Neural cell (in vitro differentiated cells): Measurements from ENCODE around the gene LCP1.

Experiments used
- EP300 ChIP-seq: fragments of 450-650 bp; conservative IDR thresholded peaks from 2 replicates; pipeline ENCODE4 v1.6.1; 2014; ENCODE audit warnings: antibody characterized with exemption, mild to moderate bottlenecking, moderate library complexity; ENCODE audit not compliant: poor library complexity, severe bottlenecking
- POLR2AphosphoS5 ChIP-seq: IDR thresholded peaks from 2 replicates; pipeline ENCODE4 v1.6.1; 2012
- RAD21 ChIP-seq: fragments of 450-650 bp; conservative IDR thresholded peaks from 2 replicates; pipeline ENCODE4 v1.6.1; 2014; ENCODE audit warnings: antibody characterized with exemption, mild to moderate bottlenecking, moderate library complexity
- TF ChIP-seq, protein P1 (sequence below): fragments of 450-650 bp; IDR thresholded peaks from 2 replicates; pipeline ENCODE4 v1.5.1; 2014; ENCODE audit warnings: antibody characterized with exemption, mild to moderate bottlenecking, moderate library complexity; ENCODE audit not compliant: poor library complexity, severe bottlenecking
- TF ChIP-seq, protein P2 (sequence below): IDR thresholded peaks from 2 replicates; pipeline ENCODE4 v1.6.1; 2012; ENCODE audit warnings: borderline replicate concordance

DNA sequence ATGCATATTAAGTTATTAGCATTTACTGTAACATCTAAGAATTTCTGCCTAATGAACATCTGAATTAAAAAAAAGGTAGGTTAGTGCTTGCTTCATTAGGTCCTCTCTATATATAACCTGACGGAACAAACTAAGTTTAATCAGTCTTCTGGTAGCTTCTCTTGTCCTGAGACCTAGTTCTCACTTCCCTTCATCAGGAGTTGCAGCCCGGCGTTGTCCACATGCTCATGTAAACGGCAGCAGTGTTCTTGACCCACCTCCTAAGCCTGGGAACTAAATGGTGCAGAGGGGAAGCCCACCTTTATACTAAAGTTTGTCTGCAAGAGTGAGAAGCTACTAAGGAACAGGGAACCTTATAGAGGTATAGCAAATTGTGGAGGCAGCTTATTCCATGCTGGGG is 45.3 kb downstream of the LCP1 start:
- no peak for TF ChIP-seq POLR2AphosphoS5
- TF ChIP-seq, protein P1, sequence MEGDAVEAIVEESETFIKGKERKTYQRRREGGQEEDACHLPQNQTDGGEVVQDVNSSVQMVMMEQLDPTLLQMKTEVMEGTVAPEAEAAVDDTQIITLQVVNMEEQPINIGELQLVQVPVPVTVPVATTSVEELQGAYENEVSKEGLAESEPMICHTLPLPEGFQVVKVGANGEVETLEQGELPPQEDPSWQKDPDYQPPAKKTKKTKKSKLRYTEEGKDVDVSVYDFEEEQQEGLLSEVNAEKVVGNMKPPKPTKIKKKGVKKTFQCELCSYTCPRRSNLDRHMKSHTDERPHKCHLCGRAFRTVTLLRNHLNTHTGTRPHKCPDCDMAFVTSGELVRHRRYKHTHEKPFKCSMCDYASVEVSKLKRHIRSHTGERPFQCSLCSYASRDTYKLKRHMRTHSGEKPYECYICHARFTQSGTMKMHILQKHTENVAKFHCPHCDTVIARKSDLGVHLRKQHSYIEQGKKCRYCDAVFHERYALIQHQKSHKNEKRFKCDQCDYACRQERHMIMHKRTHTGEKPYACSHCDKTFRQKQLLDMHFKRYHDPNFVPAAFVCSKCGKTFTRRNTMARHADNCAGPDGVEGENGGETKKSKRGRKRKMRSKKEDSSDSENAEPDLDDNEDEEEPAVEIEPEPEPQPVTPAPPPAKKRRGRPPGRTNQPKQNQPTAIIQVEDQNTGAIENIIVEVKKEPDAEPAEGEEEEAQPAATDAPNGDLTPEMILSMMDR: no peak
- TF ChIP-seq, protein P2, sequence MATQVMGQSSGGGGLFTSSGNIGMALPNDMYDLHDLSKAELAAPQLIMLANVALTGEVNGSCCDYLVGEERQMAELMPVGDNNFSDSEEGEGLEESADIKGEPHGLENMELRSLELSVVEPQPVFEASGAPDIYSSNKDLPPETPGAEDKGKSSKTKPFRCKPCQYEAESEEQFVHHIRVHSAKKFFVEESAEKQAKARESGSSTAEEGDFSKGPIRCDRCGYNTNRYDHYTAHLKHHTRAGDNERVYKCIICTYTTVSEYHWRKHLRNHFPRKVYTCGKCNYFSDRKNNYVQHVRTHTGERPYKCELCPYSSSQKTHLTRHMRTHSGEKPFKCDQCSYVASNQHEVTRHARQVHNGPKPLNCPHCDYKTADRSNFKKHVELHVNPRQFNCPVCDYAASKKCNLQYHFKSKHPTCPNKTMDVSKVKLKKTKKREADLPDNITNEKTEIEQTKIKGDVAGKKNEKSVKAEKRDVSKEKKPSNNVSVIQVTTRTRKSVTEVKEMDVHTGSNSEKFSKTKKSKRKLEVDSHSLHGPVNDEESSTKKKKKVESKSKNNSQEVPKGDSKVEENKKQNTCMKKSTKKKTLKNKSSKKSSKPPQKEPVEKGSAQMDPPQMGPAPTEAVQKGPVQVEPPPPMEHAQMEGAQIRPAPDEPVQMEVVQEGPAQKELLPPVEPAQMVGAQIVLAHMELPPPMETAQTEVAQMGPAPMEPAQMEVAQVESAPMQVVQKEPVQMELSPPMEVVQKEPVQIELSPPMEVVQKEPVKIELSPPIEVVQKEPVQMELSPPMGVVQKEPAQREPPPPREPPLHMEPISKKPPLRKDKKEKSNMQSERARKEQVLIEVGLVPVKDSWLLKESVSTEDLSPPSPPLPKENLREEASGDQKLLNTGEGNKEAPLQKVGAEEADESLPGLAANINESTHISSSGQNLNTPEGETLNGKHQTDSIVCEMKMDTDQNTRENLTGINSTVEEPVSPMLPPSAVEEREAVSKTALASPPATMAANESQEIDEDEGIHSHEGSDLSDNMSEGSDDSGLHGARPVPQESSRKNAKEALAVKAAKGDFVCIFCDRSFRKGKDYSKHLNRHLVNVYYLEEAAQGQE: no peak
- TF ChIP-seq RAD21: no peak
- TF ChIP-seq EP300: no peak
